Thymus (tissue), 11 donors: ENCODE data around the gene PCDHA6. TPM values are rescaled to one million over a fixed set of nuclear protein-coding genes. Genes with fewer than 3 reads are reported as not detected.
"Not testable (repeated sequence)": the region's sequence is repeated elsewhere in the genome, so short reads cannot be mapped to it uniquely, and the experiment has no call there.

Source experiments
- DNase-seq, 9 donors: peaks; one replicate each; pipeline ENCODE4 v3.0.0-alpha.2; 2013; ENCODE audit warnings: low spot score in 9 of 9, low read depth in 6 of 9, missing footprints in 1 of 9
- H3K27ac ChIP-seq, 2 donors: one replicate each; pipeline ENCODE4 v1.5.1; 2013; ENCODE audit warnings: control low read depth in 1 of 2, low read depth in 1 of 2, low read length in 1 of 2, mild to moderate bottlenecking in 1 of 2, moderate library complexity in 1 of 2
- H3K27me3 ChIP-seq, 2 donors: one replicate each; pipeline ENCODE4 v1.5.1; 2013; ENCODE audit warnings: low read length in 1 of 2; ENCODE audit not compliant: control insufficient read depth in 2 of 2, insufficient read depth in 1 of 2
- H3K36me3 ChIP-seq, 2 donors: one replicate each; pipeline ENCODE4 v1.5.1; 2013; ENCODE audit warnings: low read length in 1 of 2, mild to moderate bottlenecking in 1 of 2, moderate library complexity in 1 of 2; ENCODE audit not compliant: control insufficient read depth in 2 of 2, insufficient read depth in 2 of 2
- H3K4me1 ChIP-seq, 2 donors: one replicate each; pipeline ENCODE4 v1.5.1; 2013; ENCODE audit warnings: low read length in 2 of 2; ENCODE audit not compliant: control insufficient read depth in 2 of 2, insufficient read depth in 2 of 2
- H3K4me3 ChIP-seq, 2 donors: one replicate each; pipeline ENCODE4 v1.5.1; 2013; ENCODE audit warnings: low read length in 2 of 2, control low read depth in 1 of 2, mild to moderate bottlenecking in 1 of 2
- H3K9me3 ChIP-seq, 2 donors: one replicate each; pipeline ENCODE4 v1.5.1; 2013; ENCODE audit warnings: low read length in 1 of 2, mild to moderate bottlenecking in 1 of 2; ENCODE audit not compliant: control insufficient read depth in 2 of 2, insufficient read depth in 1 of 2
- WGBS: extraction: QIAGEN DNeasy Blood & Tissue Kit; methylation state at CpG from one replicate; pipeline ENCODE4 v1.1.7; 2013; 5-methylcytosine and 5-hydroxymethylcytosine counted together
- polyA plus RNA-seq: library from polyadenylated mRNA; stranded (reverse); fragments of 200-250 nt; gene quantifications from one replicate; pipeline ENCODE4 v1.2.3, GENCODE V29; 2013
- total RNA-seq: library from RNA; stranded (reverse); fragments of 120-200 nt; gene quantifications from one replicate; pipeline ENCODE4 v1.2.4, GENCODE V29; 2013
- donor health status: healthy.

Gene PCDHA6
- total and polyA plus RNA-seq, 2 donors = 0.05 TPM

DNA sequence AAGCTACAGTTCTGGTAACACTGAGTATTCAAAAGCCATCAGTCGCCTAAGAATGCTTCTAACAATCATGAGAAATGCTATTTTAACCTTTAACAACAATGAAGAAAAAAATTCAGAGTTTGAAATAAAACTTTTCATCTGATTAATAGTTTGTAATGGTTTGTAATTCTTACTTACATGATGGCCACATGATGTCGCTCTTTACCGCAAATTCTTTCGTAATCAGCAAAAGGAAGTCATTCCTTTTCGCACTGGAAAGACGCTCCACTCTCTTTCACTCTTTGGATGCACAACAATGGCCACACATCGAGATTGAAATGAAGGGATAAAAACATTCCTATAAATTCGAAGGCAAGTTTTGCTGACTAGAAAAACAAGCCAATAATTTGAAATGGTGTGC, 6.2 kb downstream of the PCDHA6 start, which contains the start of gene PCDHA7:
Gene PCDHA7 (plus strand): TSS at position 277 of the 400 bp plus-strand sequence. CDS start 115 bp downstream, at position 392.
- peaks cover 9 to 24% of the 10 kb centered on the region in 2 donors for H3K9me3 ChIP-seq
- DNase-seq = no peak

DNA sequence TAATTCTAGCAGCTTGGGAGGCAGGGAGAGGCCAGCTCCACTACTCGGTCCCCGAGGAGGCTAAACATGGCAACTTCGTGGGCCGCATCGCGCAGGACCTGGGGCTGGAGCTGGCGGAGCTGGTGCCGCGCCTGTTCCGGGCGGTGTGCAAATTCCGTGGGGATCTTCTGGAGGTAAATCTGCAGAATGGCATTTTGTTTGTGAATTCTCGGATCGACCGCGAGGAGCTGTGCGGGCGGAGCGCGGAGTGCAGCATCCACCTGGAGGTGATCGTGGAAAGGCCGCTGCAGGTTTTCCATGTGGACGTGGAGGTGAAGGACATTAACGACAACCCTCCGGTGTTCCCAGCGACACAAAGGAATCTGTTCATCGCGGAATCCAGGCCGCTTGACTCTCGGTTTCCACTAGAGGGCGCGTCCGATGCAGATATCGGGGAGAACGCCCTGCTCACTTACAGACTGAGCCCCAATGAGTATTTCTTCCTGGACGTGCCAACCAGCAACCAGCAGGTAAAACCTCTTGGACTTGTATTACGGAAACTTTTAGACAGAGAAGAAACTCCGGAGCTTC, 6.8 kb downstream of the PCDHA6 start:
- not testable (repeated sequence) for H3K27me3 ChIP-seq, DNase-seq, H3K4me3 ChIP-seq

More for the DNA sequence above, 6.2 kb downstream of the PCDHA6 start, which contains the start of gene PCDHA7:
- H3K4me1 ChIP-seq = no peaks in the 10 kb centered on the region
- WGBS = 17% methylated on average over 8 of the region's 8 CpGs
- no peaks in the 10 kb centered on the region for H3K36me3 ChIP-seq
- peaks cover 0 to 8% of the 10 kb centered on the region in 2 donors for H3K27me3 ChIP-seq
- no peak within 1 kb of the TSS for H3K27ac ChIP-seq
- no peak within 1 kb of the TSS for H3K4me3 ChIP-seq

DNA sequence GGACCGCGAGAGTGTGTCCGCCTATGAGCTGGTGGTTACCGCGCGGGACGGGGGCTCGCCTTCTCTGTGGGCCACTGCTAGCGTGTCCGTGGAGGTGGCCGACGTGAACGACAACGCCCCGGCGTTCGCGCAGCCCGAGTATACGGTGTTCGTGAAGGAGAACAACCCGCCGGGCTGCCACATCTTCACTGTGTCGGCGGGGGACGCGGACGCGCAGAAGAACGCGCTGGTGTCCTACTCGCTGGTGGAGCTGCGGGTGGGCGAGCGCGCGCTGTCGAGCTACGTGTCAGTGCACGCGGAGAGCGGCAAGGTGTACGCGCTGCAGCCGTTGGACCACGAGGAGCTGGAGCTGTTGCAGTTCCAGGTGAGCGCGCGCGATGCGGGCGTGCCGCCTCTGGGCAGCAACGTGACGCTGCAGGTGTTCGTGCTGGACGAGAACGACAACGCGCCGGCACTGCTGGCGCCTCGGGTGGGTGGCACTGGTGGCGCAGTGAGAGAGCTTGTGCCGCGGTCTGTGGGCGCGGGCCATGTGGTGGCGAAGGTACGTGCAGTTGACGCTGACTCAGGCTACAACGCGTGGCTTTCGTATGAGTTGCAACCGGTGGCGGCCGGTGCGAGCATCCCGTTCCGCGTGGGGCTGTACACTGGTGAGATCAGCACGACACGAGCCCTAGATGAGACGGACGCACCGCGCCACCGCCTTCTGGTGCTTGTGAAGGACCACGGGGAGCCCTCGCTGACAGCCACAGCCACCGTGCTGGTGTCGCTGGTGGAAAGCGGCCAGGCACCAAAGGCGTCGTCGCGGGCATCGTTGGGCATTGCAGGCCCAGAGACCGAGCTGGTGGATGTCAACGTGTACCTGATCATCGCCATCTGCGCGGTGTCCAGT, 8.1 kb downstream of the PCDHA6 start:
- no peak overlapping the region for H3K4me3 ChIP-seq
- 59% methylated on average over 103 of the region's 103 CpGs for WGBS
- no peak overlapping the region for H3K27ac ChIP-seq
- H3K4me1 ChIP-seq = no peaks in the 10 kb centered on the region
- DNase-seq = no peak
- H3K9me3 ChIP-seq = peaks cover 5 to 17% of the 10 kb centered on the region in 2 donors
- H3K36me3 ChIP-seq = no peaks in the 10 kb centered on the region
- H3K27me3 ChIP-seq = peaks cover 0 to 7% of the 10 kb centered on the region in 2 donors

More for the DNA sequence above, 6.8 kb downstream of the PCDHA6 start:
- 36% methylated on average over 26 of the region's 38 CpGs for WGBS
- peaks cover 8 to 24% of the 10 kb centered on the region in 2 donors for H3K9me3 ChIP-seq
- not testable (repeated sequence) for H3K27ac ChIP-seq, H3K4me1 ChIP-seq, H3K36me3 ChIP-seq

DNA sequence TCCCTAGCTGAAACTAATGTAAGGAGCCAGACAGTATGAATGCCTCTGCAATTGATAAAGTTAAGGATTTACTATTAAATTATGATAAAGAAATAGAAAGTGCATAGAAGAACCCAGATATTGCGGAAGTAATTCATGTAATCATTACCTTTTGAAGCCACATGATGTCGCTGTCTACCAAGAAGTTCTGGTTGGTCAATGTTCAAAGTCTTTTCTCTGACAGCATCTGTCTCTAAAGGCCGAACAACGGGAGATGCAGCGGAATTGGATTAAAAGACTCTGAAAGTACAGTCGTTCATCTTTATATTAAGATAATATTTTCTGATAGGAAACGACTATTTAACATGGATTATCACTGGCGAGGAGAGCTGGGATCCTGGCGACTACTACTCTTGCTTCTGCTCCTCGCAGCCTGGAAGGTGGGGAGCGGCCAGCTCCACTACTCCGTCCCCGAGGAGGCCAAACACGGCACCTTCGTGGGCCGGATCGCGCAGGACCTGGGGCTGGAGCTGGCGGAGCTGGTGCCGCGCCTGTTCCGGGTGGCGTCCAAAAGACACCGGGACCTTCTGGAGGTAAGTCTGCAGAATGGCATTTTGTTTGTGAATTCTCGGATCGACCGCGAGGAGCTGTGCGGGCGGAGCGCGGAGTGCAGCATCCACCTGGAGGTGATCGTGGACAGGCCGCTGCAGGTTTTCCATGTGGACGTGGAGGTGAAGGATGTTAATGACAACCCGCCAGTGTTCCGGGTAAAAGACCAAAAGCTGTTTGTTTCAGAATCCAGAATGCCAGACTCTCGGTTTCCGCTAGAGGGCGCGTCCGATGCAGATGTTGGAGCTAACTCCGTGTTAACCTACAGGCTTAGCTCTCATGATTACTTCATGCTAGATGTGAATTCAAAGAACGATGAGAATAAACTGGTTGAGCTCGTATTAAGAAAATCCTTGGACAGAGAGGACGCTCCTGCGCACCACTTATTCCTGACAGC, 13.5 kb downstream of the PCDHA6 start, which contains the start of gene PCDHA8:
Gene PCDHA8 (plus strand): TSS at position 210 of the 985 bp plus-strand sequence. CDS start 135 bp downstream, at position 345.
- 28% methylated on average over 47 of the region's 47 CpGs for WGBS
- no peaks in the 10 kb centered on the region for H3K4me1 ChIP-seq
- H3K27ac ChIP-seq = no peak within 1 kb of the TSS
- peaks cover 0 to 2% of the 10 kb centered on the region in 2 donors for H3K27me3 ChIP-seq
- H3K36me3 ChIP-seq = no peaks in the 10 kb centered on the region
- no peak within 1 kb of the TSS for H3K4me3 ChIP-seq
- H3K9me3 ChIP-seq = peaks cover under 1 to 20% of the 10 kb centered on the region in 2 donors
- DNase-seq = no peak

DNA sequence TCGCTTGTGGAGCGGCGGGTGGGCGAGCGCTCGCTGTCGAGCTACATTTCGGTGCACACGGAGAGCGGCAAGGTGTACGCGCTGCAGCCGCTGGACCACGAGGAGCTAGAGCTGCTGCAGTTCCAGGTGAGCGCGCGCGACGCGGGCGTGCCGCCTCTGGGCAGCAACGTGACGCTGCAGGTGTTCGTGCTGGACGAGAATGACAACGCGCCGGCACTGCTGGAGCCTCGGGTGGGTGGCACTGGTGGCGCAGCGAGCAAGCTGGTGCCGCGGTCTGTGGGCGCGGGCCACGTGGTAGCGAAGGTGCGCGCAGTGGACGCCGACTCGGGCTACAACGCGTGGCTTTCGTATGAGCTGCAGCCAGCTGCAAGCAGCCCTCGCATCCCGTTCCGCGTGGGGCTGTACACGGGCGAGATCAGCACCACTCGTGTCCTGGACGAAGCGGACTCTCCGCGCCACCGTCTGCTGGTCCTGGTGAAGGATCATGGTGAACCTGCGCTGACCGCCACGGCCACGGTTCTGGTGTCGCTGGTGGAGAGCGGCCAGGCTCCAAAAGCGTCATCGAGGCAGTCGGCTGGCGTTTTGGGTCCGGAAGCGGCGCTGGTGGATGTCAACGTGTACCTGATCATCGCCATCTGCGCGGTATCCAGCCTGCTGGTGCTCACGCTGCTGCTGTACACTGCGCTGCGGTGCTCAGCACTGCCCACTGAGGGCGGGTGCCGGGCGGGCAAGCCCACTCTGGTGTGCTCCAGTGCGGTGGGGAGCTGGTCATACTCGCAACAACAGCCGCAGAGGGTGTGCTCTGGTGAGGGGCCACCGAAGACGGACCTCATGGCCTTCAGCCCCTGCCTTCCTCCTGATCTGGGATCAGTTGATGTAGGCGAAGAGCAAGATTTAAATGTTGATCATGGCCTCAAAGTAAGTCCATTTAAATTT, 15.3 kb downstream of the PCDHA6 start:
- DNase-seq = no peak
- Histone ChIP-seq H3K27ac (no peak overlapping the region), H3K4me1 (no peaks in the 10 kb centered on the region), H3K36me3 (no peaks in the 10 kb centered on the region), H3K4me3 (no peak overlapping the region), H3K27me3 (no peaks in the 10 kb centered on the region), H3K9me3 (peaks cover 0 to 18% of the 10 kb centered on the region in 2 donors)
- WGBS = 58% methylated on average over 87 of the region's 87 CpGs

DNA sequence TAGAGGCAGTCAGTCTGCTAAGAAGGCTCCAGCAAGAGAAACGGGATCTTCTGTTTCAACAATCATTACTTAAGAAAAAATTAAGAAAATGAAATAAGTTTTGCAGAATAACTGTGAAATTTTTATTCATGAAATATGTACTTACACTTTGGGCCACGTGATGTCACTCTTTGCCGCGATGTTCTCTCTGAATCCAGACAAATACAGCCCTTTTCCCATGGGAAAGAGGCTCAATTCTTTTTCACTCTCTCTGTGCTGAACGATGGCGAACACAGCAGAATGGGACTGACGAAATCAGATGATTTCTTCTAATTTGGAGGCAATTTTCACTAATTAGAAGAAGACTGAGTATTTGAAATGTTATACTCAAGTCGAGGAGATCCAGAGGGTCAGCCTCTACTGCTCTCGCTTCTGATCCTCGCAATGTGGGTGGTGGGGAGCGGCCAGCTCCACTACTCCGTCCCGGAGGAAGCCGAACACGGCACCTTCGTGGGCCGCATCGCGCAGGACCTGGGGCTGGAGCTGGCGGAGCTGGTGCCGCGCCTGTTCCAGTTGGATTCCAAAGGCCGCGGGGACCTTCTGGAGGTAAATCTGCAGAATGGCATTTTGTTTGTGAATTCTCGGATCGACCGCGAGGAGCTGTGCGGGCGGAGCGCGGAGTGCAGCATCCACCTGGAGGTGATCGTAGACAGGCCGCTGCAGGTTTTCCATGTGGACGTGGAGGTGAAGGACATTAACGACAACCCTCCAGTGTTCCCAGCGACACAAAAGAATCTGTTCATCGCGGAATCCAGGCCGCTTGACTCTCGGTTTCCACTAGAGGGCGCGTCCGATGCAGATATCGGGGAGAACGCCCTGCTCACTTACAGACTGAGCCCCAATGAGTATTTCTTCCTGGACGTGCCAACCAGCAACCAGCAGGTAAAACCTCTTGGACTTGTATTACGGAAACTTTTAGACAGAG, 20.7 kb downstream of the PCDHA6 start, which contains the start of gene PCDHA9:
Gene PCDHA9 (plus strand): TSS at position 244 of the 964 bp plus-strand sequence. CDS start 114 bp downstream, at position 358.
- H3K9me3 ChIP-seq = peaks cover 3 to 19% of the 10 kb centered on the region in 2 donors
- not testable (repeated sequence) for H3K36me3 ChIP-seq, H3K4me3 ChIP-seq, H3K4me1 ChIP-seq, DNase-seq, H3K27me3 ChIP-seq, H3K27ac ChIP-seq
- 29% methylated on average over 46 of the region's 48 CpGs for WGBS

DNA sequence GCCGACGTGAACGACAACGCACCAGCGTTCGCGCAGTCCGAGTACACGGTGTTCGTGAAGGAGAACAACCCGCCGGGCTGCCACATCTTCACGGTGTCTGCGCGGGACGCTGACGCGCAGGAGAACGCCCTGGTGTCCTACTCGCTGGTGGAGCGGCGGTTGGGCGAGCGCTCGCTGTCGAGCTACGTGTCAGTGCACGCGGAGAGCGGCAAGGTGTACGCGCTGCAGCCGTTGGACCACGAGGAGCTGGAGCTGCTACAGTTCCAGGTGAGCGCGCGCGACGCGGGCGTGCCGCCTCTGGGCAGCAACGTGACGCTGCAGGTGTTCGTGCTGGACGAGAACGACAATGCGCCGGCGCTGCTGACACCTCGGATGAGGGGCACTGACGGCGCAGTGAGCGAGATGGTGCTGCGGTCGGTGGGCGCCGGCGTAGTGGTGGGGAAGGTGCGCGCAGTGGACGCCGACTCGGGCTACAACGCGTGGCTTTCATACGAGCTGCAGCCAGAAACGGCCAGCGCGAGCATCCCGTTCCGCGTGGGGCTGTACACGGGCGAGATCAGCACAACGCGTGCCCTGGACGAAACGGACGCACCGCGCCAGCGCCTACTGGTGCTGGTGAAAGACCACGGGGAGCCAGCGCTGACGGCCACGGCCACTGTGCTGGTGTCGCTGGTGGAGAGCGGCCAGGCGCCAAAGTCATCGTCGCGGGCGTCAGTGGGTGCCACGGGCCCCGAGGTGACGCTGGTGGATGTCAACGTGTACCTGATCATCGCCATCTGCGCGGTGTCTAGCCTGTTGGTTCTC, 22.3 kb downstream of the PCDHA6 start:
- not testable (repeated sequence) for DNase-seq, H3K4me1 ChIP-seq, H3K27me3 ChIP-seq

More for the DNA sequence above, 22.3 kb downstream of the PCDHA6 start:
- WGBS = 60% methylated on average over 101 of the region's 101 CpGs
- H3K9me3 ChIP-seq = peaks cover 3 to 18% of the 10 kb centered on the region in 2 donors
- not testable (repeated sequence) for H3K27ac ChIP-seq, H3K36me3 ChIP-seq, H3K4me3 ChIP-seq
